NOMO-1 treated with DMSO at 0.1 percent for 48 hours (cell line): ENCODE measurements around the gene GRHPR.

Experiments used
- DNase-seq: peaks from one replicate; lab custom pipeline; 2025; ENCODE audit not compliant: unreplicated experiment; lab: John Stamatoyannopoulos, UW

Gene GRHPR

DNA sequence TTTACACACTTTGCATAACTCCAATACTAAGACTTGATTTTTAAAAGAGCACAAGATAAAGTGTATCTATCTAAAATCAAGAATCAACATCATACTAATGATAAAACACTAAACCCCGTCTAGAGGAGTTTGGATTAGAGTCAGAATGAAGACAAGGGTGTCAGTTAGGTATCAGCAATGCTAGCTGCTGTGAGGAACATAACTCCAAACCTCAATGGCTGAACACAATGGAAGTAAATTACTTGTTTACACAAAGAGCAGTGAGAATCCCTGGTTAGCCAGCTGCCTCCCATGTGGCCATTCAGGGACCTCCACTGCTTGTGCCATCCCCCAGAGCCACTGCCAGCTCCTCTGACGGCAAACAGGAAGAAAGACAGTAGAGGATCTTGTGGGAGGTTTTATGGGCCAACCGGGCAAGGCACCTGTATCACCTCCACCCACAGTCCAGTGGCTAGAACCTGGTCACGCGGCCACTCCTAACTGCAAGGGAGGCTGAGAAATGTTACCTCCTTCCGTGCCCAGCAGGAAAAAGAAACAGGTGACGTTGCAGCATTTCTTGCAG is 24.0 kb upstream of the GRHPR start:
- no peak for DNase-seq

DNA sequence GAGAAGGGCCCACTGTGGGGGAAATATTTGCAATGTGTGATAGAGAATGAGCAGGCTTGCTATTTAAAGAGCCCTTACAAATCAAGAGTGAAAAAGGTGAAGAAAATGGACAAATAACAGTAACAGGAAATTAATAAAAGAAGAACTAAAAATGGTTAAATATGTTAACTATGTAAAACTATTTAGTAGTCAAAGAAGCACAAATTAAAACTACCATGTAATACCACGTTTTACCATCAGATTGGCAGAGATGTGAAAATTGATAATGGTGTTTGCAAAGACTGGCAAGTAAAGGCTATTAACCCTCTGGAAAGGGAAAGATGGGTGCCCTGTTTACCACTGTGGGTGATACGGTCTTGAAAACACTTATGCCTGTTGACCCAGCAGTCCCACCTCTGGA is 23.2 kb upstream of the GRHPR start:
- DNase-seq = no peak

DNA sequence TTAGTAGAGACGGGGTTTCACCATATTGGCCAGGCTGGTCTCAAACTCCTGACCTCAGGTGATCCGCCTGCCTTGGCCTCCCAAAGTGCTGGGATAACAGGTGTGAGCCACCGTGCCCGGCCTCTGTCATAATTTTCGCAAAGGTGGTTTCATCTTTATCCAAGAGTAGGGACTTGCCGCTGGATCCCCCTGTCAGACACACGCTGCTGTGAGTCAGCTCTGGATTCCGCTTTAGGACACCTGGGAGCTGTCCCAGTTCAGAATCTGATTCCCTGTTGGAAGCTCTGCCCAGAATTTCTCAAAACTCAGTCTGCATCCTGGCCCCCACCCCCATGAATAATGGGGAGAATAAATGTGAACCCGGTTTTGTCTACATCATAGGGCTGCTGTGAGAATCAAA is 17.9 kb upstream of the GRHPR start:
- no peak for DNase-seq

DNA sequence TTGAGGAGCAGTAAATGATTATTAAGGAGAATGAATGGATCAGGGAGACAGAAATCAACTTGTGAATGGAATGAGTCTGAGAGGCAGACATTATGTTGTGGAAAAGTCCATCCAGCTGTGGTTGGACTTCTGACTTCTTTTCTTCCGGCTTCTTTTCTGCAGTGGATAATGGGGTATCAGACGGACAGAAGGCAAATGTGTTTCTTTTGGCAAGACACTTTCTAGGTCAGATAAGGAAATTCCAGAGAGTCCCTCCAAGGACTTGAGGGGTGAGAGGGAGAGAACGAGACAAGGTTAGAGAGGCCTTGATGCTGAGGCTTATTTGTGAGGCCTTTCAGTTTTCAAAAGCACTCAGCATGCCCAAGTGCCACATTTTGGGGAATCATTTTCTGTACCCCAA is 17.1 kb upstream of the GRHPR start:
- no peak for DNase-seq

DNA sequence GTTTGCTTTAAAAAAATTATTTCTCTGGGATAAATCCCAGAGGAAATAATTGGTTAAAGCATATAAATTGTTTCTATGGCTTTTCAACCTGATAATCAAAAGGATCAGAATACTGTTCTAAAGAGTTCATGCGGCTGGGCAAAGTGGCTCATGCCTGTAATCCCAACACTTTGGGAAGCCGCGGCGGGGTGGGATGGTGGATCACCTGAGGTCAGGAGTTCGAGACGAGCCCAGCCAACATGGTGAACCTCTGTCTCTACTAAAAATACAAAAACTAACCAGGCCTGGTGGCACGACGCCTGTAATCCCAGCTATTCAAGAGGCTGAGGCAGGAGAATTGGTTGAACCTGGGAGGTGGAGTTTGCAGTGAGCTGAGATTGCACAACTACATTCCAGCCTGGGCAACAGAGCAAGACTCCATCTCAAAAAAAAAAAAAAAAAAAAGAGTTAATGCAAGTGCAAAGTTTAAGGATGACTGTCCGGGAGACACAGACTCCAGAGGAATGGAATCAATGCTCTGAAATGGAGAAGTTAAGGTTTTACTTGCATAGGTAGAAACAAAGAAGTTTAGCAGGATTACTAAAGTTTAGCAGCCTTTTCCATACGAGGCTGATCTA is 16.6 kb upstream of the GRHPR start:
- DNase-seq = no peak

DNA sequence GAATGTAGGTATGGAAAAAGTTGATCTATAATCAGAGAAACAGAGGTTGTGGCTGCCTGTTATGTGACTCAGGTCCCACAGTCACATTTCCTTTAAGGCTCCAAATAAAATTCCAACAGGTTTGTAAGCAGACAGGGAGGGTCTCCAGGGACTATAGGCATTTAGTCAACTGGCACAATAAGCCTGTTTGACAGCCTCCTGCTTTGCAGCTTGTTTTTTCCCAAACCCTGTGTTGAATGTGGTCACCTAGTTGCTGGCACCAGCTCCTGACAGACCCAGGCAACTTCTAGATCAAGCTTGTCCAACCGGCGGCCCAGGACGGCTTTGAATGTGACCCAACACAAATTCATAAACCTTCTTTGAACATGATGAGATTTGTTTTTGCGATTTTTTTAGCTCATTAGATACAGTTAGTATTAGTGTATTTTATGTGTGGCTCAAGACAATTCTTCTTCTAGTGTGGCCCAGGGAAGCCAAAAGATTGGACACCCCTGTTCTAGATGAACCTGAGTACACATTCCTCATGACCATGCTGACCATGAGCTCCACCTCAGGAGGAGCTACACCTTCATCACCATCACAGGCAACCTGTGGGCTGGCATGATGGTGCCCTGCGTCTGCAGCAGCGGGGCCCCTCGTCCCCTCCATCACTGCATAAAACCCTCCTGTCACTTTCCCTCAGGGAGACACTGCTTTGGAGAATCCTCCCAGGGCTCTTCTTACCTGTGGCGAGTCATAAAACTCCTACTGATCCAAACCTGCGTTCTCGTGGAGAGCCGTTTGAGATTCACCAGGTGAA is 15.7 kb upstream of the GRHPR start:
- DNase-seq = no peak

DNA sequence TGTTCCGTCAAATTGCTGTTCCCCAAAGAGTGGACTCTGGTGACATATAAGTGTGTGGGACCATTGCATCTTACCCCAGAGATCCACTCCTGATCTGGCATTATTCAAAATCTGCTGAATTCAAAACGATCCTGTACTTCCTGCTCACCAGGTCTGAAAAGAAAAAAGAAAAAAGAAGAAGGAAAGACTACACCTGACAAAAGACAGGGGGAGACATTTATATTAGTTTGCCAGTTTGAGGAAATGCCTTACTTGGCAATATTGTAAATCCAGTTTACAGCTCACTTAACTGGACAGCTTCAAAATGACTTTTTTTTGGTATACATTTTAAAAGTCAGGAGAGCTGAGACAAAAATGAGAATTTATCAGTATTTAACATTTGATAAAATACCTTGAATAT is 15.0 kb upstream of the GRHPR start:
- no peak for DNase-seq

DNA sequence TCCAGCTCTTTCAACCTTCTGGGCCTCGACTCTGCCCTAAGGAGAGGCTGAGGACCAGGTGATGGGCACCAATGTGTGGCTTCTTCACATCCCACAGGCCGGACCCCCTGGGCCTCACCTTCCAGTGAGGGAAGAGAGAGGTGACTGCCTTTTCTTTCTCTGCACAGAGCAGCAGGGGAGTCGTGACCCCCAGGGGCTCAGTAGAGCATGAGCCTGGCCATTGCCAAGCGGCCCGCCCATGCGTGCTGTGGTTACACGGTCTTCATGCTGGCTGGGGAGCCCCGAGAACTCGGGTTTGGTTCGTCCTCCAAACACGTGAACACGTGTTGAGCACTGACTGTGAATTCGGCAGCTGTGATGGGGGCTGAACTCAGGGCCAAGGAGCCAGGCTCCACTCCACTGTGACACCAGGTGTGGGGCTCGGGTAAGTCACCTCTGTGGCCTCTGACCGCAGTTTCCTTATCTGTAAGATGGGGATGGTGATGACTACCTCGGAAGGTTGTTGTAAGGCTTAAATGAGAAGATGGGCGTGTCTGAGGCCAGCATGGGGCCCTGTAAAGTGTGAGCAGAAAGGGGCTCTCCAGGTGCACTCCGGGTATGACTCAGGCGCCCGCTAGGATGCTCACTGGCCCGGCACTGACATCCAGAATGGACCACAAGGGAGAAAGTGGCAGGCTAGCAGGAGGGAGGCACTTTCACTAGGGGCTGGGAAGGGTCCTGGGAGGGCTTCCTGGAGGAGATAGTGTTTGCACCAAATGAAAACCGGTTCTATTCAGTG is 13.4 kb upstream of the GRHPR start:
- no peak for DNase-seq

DNA sequence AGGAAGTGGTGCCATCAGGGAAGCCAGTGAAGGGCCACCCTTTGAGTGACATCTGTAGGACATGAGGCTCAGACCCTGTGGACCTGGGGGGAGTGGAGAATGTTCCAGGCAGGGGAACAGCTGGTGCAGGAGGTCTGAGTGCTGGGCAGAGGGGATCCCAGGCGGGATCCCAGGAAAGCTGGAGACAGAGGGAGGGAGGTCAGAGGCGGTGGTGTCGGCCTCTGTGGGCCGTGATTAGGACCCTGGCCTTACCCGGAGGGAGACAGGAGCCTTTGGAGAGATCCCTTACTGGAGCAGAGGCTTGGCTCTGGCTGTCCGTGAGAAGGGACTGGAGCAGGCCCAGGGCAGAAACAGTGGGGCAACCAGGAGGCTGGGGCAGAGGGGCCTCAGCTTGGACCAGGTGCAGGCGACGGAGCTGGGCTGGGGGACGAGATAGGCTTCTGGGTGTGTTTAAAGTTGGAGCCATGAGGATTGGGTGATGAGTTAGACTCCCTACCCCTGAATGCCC is 12.1 kb upstream of the GRHPR start:
- no peak for DNase-seq

DNA sequence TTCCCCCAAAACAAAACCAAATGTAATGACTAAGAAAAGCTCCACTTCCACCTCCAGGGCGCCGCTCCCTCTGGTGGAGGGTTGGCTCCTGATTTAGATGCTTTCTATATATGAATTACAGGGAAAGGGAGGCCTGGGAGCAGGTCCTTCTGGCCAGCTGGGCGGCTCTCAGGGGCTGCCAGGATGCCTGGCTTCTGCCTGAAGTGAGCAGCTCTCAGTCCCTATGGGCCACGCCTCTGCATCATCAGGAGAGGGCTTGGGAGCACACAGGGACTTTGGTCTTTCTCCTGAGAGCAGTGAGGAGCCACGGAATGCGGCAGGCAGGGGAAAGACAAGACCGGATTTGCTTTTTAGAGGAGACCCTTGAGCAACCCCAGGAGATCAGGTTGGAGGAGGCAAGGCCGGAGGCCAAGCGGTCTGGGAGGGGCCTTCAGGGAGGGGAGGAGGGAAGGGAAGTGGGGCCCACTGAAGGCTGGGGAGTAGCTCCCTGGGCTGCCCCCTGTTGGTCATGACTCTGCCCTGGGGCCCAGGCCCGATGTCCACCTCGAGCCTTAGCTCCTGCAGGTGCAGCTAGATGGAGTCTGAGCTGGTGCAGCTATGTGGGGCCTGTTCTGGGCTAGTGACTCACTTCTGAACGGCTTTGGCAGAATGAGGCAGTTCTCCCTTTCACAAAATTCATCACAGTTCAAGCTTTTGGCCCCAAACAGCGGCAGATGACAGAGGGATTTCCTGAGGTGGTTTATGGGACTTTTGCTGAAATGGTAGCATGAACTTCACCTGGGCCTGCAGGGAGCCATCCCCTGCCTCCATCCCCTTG is 11.3 kb upstream of the GRHPR start:
- no peak for DNase-seq

DNA sequence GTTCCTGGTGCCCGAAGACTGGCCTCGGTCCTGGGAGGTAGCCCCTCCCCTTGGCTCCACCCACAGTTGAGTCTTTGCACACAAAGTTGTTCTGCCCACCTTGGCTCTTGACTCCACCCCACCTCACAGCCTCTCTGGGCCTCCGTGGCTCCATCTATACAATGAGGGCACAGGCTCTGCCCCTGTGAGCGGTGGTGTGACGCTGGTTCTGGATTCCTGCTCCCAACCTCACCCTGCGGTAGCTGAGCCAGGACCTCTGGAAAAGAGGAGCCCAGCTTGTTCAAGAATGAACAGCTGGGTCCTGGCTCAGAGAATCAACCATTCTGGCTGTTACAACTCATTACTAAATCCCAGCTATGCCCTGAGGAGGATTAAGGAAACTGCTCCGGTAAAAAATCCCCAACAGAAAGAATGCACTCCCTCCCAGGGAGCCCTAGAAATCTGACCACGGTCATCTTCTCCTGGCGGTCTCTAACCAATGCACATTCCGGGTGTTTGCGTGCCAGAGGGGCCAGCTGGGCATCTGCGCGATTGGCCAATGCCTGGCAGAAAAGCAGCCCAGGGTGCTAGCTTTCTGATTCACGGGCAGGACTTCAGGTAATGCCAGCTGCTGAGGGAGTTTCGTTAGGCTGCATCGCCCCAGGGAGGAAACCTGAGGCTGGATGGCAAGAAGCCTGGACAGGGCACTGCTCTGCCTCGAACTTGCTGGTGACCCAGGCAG is 9.9 kb upstream of the GRHPR start:
- no peak for DNase-seq

DNA sequence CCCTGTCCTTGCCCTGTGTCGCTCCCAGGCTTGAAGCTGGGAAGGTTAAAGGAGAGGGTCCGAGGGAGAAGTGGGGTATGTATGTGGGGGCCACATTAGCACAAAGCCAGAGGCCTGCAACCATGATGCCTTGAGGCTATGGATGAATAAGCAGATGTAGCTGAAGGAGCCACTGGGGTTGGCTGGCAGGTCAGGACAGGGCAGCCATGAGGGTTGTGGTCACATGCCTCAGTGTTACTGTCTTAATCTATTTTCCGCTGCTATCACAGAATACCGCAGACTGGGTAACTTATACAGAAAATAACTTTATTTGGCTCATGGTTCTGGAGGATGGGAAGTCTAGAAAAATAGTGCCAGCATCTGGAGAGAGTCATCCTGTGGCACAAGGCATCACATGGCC is 9.2 kb upstream of the GRHPR start:
- no peak for DNase-seq

DNA sequence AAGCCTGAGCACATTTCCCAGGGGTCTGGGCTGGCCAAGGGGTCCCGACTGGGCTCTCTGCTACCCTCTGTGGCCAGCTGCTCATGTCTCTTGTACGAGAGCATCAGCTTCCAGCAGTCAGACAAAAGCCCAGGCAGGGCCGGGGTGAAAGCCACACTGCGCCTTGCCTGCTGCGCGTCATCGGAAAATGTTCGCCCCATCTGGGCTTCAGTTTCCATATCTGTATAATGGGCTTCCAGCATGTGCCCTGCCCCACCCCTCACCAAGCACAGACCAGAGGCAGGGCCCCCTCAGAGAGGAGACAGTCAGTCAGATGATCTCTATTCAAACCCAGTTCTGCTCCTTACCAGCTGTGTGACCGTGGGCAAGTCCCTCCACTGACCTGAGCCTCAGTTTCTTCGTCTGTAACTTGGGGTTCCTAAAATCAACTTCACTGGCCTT is 8.0 kb upstream of the GRHPR start:
- no peak for DNase-seq

DNA sequence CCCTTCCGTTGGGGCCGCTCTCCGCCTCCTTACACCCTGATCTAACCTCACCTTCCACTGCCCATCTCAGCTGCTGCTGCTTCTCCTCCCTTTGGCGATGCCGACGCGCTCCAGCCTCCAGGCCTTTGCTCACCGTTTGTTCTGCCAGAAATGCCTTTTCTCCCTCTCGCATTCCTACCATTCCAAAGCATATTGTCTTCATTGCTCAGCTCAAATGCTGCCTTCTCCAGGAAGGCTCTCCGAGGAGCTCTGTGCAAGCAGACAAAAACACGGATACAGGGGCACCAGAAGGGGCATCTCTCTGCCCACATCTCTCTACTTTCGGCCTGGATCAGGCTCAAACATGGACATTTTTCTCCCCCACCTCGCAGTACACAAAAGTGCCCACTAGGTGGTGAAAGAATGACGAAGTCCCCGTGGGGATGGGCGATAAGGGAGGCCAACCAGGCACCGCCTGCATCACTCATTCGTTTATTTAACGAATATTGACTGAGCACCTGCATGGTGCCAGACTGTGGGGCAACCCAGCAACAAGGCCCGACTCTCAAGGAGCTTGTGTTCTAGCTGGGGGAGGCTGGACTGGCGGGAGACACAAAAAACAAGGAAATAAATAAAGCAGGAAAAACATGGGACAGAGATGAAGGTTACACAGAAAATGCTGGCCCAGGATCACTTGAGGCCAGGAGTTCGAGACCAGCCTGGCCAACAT is 7.3 kb upstream of the GRHPR start:
- DNase-seq = peak; percentile 28

DNA sequence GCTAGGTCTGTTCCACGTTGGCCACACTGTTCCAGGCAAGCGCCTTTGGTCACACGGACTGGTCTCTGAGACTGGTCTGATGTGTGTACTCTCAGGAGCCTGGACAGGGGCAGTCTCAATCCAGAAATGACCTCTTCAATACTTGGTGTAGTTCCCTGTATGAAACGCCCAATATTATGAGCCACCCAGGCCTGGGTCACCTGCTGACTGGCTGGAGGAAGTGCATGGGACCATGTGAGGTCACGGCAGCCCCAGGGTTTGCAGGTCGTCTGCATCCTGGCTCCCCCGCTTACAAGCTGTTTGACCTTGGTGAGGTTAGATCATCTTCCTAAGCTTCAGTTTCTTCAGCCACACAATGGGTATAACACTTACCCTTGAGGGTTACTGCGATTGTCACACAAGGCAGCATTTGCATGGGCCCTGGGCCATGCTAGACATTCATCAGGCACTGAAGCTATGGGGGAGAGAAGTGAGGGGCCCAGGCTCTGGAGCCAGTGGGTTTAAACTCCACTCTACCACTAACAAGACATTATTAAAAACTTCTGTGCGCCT is 5.2 kb upstream of the GRHPR start:
- no peak for DNase-seq

DNA sequence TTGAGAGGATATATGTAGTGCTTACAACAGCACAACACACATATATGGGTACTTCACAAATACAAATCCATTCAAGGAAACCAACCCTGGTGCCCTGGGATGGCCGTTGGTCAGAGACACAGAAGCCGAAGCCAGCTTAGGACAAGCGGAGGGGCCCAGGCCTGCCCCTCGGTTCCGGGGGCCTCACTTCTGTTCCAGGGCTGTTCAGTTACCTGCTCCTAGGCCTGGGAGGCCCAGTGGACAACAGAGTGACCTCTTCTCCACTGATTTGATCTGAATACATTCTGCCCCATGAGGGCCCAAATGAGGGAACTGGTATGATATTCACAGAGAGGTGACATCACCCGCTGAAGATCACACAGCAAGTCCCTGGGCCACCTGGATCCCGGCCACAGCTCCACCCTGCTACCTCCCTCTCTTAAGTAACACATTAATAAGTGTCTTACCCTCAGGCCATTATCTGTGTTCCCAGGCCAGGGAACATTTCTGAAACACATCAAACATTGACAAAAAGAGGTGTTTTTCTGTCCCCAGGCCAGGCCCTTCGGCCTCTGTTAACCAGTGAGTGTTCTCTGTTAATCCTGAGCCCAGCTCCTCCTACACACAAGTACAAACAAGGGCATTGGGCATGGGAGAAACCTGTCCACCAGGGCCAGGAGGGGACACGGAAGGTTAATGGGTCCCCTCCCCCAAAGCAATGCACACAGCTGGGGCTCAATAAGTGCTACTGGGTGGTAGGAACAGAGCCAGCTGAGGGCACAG is 4.5 kb upstream of the GRHPR start:
- no peak for DNase-seq

DNA sequence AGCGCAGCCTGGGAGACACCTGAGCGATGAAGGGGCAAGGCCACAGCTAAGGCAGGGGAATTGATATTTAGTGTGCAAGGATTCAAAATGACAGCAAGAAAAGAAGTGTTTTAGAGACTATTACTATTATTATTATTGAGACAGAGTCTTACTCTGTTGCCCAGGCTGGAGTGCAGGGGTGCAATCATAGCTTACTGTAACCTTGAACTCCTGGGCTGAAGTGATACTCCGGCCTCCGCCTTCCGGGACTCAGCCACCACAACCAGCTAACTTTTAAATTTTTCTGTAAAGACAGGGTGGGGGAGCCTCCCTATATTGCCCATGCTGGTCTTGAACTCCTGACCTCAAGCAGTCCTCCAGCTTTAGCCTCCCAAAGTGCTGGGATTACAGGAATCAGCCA is 3.3 kb upstream of the GRHPR start:
- DNase-seq = no peak
